ENCODE results near the gene CHMP5.

The CHMP5 gene

DNA sequence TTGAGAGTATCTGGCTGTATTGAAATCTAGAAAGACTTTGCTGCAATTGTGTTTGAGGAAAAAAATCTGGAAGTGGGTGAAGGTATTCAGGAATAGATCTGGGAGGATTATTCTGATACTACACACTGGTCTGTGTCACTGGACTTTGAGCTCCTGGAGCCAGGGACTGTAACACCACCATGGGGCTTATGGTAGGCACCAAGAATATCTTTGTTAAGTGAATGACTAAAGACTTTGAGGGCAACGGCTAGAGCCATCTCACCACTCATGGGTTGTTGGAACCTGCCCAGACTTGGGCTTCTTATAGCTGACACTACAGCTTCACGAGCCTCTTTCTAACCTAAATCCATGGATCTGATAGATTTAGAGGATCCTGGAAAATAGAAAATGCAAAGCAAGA lies 35.7 kb downstream of the CHMP5 start:
- no peak overlapping the region for H3K4me3 ChIP-seq (ENCODE audit: low read depth, low read length)
- TF ChIP-seq, protein P1, sequence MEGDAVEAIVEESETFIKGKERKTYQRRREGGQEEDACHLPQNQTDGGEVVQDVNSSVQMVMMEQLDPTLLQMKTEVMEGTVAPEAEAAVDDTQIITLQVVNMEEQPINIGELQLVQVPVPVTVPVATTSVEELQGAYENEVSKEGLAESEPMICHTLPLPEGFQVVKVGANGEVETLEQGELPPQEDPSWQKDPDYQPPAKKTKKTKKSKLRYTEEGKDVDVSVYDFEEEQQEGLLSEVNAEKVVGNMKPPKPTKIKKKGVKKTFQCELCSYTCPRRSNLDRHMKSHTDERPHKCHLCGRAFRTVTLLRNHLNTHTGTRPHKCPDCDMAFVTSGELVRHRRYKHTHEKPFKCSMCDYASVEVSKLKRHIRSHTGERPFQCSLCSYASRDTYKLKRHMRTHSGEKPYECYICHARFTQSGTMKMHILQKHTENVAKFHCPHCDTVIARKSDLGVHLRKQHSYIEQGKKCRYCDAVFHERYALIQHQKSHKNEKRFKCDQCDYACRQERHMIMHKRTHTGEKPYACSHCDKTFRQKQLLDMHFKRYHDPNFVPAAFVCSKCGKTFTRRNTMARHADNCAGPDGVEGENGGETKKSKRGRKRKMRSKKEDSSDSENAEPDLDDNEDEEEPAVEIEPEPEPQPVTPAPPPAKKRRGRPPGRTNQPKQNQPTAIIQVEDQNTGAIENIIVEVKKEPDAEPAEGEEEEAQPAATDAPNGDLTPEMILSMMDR (IDR thresholded peaks at IDR 0.05; ENCODE audit: low read depth, low read length, missing control alignments), result no peak
- in situ Hi-C loops (cut with HindIII; ENCODE audit: low pct_ligation_motif_present, low sequenced_read_pairs), result no loop called here
- H3K27me3 ChIP-seq (replicated peaks), result no peaks in the 10 kb centered on the region
- H3K36me3 ChIP-seq (replicated peaks), result peaks cover 80% of the 10 kb centered on the region
- H3K27ac ChIP-seq, result no peak overlapping the region
- DNase-seq, result no peak

DNA sequence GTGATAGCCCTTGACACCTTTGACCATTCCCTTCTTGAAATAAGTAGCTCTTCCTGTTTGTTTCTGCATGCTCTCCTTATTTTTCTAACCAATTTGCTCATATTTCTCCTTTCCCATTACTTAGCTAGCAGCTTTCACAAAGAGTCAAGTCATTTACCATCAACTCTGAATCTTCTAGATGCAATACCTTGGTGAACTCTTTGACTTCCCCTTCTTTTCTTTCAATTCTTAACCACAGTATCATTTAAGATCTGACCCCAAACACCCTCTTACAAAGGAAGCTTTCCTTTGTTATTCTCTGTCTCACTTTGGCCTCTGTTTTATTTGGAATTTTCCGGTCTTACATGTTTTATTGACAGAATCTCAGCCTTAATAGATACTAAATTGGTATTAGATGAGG lies 39.5 kb downstream of the CHMP5 start:
- peaks cover 83% of the 10 kb centered on the region for H3K36me3 ChIP-seq (replicated peaks)
- H3K27ac ChIP-seq, result no peak overlapping the region
- no peaks in the 10 kb centered on the region for H3K27me3 ChIP-seq (replicated peaks)
- in situ Hi-C loops (cut with HindIII; ENCODE audit: low pct_ligation_motif_present, low sequenced_read_pairs), result no loop called here
- no peak overlapping the region for H3K4me3 ChIP-seq (ENCODE audit: low read depth, low read length)
- TF ChIP-seq, protein P1 (IDR thresholded peaks at IDR 0.05; ENCODE audit: low read depth, low read length, missing control alignments), result no peak
- DNase-seq, result no peak

DNA sequence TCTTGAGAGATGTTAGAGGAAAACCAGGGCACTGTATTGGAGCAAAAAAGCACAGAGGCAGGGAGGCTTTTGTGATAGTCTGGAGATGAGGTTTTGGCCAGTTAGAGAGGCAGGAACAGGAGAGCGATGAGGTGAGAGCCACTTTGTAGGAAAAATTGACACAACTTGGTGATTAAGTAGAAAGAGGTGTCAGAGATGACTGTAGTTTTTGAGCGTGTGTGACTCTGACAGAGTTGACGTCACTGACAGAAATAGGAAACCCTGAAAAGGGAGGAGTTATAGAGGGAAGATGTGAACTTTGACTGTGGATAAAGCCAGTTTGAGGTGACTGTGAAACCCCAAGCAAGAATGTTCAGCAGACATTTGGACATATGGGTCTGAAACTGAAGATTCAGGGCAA lies 41.2 kb downstream of the CHMP5 start:
- in situ Hi-C loops (cut with HindIII; ENCODE audit: low pct_ligation_motif_present, low sequenced_read_pairs), result no loop called here
- Histone ChIP-seq H3K27me3 (replicated peaks) (no peaks in the 10 kb centered on the region), H3K4me3 (ENCODE audit: low read depth, low read length) (no peak overlapping the region), H3K27ac (no peak overlapping the region), H3K36me3 (replicated peaks) (peaks cover 78% of the 10 kb centered on the region)
- TF ChIP-seq, protein P1 (IDR thresholded peaks at IDR 0.05; ENCODE audit: low read depth, low read length, missing control alignments), result no peak
- DNase-seq, result no peak

DNA sequence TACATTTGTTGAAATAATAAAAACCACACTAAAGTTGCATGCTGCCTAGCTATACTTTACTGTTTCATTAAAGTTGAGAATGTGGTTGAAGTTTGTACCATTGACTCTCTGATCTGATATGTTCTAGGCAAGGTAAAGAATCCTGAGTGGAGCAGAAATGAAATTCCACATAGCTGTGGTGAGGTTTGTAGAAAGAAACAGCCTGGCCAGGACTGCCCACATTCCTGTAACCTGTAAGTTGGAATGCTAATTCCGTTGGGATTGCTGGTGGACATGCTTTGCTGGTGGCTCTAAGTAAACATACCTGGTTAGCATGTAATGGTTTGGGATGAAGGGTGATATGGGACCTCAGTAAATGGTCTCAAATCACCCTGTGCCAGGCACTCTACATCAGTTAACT lies 42.2 kb downstream of the CHMP5 start:
- in situ Hi-C loops (cut with HindIII; ENCODE audit: low pct_ligation_motif_present, low sequenced_read_pairs), result no loop called here
- no peak overlapping the region for H3K4me3 ChIP-seq (ENCODE audit: low read depth, low read length)
- H3K36me3 ChIP-seq (replicated peaks), result peaks cover 80% of the 10 kb centered on the region
- H3K27me3 ChIP-seq (replicated peaks), result no peaks in the 10 kb centered on the region
- no peak overlapping the region for H3K27ac ChIP-seq
- DNase-seq, result no peak
- TF ChIP-seq, protein P1 (IDR thresholded peaks at IDR 0.05; ENCODE audit: low read depth, low read length, missing control alignments), result no peak

DNA sequence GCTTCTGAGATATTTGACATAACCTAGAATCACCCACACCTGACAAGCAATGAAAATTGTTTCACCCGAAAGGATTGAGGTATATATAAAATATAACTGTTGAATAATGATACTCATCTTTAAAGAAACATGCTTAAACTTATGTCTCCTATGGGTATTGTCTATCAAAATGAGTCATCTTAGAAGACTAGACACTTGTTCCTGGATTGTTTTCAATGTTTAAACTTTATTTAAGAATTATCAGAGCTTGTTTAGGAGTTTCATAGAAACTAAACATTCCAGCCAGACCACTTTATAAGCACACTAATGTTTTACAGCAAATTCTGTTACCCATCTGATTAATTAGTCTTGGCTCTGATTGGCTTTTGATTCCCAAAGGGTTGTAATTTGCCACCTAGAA lies 45.1 kb downstream of the CHMP5 start:
- DNase-seq, result no peak
- Histone ChIP-seq H3K27ac (no peak overlapping the region), H3K36me3 (replicated peaks) (peaks cover 82% of the 10 kb centered on the region), H3K4me3 (ENCODE audit: low read depth, low read length) (no peak overlapping the region), H3K27me3 (replicated peaks) (no peaks in the 10 kb centered on the region)
- in situ Hi-C loops (cut with HindIII; ENCODE audit: low pct_ligation_motif_present, low sequenced_read_pairs), result no loop called here
- TF ChIP-seq, protein P1 (IDR thresholded peaks at IDR 0.05; ENCODE audit: low read depth, low read length, missing control alignments), result no peak

DNA sequence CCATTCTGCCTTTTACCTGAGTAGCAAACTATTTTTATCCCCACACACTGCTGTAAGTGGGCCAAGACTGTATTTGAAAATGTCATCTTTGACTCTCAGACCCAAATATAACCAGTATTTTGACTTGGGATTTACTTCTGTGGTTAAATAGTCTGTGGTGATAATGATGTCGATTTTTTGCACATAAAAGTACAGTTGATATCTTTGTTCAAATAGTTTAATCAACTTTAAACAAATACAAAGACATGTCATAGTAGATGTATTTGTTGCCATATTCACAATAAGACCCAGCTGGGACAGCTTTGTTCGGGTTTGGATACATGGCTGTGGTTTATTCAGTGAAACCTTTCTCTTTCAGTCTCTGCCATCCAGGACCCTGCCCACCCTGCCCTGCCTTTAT lies 45.9 kb downstream of the CHMP5 start:
- H3K36me3 ChIP-seq (replicated peaks), result peaks cover 80% of the 10 kb centered on the region
- no peak overlapping the region for H3K27ac ChIP-seq
- no peak for DNase-seq
- in situ Hi-C loops (cut with HindIII; ENCODE audit: low pct_ligation_motif_present, low sequenced_read_pairs), result no loop called here
- no peaks in the 10 kb centered on the region for H3K27me3 ChIP-seq (replicated peaks)
- TF ChIP-seq, protein P1 (IDR thresholded peaks at IDR 0.05; ENCODE audit: low read depth, low read length, missing control alignments), result no peak
- no peak overlapping the region for H3K4me3 ChIP-seq (ENCODE audit: low read depth, low read length)

Measured in brain microvascular endothelial cell (primary cell).